HG02840 (cell line): Measurements from ENCODE around the gene MACROH2A1.
A peak's percentile ranks its signal among the peaks of the same experiment; 100 is the strongest.

Source experiments
- ATAC-seq: cut with Tn5 transposase; IDR thresholded peaks from one replicate; pipeline ENCODE4 v1.9.1; 2021; ENCODE audit warnings: mild to moderate bottlenecking, moderate library complexity, moderate number of reproducible peaks; ENCODE audit not compliant: unreplicated experiment, low FRiP score

The MACROH2A1 gene

DNA sequence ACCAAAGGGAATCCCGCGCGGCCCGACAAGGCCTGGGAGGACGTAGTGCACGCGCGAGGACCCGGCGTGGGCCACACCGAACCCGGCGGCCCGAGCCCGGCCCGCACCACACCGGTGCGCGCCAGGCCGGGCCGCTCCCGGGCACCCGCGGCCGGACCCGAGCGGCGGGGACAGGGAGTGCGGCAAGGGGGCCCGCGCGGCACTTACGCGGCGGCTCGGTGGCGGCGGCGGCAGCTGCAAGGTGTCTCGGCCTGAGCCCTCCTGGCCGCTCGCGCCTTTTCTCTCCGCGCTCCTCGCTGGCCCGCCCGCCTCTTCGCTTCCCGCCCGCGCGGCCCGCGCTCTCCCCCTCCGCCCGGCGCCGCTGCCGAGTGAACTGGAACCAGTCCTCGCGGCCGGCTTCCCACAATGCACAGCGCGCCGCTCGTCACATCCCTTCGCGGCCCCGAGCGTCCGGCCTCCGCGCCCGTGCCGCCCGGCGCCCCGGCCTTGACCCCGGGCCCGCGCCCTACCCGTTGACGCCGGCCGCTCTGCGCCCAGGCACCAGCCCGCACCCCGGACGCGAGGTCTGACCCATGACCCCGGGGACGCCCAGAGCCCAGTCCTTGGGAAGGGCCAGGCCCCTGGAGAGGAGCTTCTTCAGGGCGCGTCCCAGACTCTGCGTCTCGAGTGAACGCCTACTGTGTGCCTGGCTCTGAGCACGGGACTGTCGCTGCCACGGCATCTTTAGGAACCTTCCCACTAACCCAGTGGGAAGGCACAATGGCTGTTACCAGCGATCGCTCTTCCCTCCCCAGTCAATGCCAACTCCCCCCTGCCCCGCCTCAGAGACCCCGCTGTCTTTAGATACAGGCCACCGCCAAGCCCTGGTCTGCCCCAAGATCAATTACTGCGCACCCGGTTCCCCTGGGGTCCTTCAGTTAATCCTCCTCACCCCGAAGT is at the start of gene MACROH2A1:
Gene MACROH2A1, minus strand, starts transcription at position 377 of the 939 bp plus-strand sequence. CDS start 10,138 bp downstream, outside the sequence.
- ATAC-seq: peak; percentile 84

DNA sequence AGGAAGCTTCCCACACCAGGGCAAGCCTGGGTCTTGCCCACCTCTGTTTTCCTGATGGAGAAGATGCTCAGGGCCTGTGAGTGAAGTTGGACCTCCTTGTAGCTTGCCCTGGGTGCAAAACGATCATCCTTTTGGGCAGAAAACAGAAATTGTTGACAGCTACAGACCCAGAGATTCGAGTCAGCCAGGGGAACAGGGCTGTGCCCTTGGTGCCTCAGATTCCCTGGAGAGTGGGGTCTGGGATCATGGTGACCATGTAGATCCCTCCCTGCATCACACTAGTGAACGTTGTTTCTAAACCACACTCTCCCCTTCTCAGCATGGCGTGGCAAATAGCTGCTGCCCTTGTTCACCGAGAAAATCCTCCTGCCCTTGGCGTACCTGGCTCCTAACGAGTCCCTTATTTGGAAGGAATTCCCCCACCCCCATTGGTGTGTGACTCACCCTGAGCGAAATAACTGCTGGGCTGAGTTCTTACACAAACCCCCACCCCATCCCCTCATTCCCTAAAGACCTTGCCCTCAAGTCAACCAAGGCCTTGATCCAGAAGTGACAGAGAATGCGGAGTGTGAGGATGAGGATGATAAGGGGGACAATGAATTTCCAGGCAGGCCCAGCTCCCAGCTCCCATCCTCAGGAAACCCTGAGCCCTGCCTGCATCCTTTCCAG is 49.2 kb upstream of the MACROH2A1 start:
- ATAC-seq: no peak

DNA sequence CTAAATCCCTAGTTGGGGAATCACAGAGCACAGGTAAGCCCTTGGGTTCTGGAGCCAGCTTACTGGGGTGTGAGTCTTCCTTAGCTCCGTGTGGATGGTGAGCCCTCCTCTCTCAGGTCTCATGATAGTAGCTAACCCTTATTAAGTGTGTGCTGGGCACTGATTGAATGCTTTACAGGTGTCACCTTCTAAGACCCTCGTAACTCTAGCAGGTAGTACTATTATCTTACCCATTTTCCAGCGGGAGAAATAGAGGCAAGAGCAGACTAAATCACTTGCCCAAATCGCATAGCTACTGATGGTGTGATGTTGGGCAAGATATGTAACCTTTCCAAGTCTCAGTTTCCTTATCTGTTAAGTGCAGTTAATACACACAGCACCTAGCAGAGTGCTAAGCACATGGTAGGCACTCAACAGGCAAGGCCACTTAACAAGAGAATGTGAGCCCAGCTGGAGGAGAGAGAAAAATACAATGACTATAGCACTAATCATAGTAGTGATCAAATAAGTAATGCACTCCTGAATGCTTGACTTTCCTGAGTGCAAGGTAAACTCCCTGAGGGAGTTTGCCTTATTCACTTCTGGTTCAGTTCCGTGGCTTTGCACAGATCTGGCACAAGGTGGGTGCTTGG is 48.4 kb upstream of the MACROH2A1 start, which contains the start of gene DCANP1:
Gene DCANP1, minus strand, starts transcription at position 51 of the 632 bp plus-strand sequence. CDS start 240 bp downstream, outside the sequence.
- ATAC-seq: no peak

DNA sequence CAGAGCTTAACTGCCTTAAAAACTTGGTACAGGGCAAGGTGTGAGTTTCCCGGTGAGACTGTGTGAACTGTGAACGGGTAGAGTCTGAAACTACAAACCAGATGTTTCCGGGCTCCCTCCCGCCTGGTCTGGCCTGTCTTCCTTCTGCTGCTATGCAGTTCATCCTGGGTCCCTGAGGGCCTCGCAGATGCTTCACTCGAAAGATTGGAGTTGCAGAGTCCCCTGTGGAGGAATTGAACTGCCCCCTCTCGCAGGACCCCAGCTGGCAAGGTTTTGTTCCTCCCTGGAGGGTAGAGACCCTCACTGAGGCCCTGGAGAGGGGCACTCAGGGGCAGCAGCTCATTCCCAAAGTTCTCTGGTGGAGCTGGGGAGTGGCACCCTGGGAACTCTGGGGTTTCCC is 47.6 kb upstream of the MACROH2A1 start:
- ATAC-seq: no peak

DNA sequence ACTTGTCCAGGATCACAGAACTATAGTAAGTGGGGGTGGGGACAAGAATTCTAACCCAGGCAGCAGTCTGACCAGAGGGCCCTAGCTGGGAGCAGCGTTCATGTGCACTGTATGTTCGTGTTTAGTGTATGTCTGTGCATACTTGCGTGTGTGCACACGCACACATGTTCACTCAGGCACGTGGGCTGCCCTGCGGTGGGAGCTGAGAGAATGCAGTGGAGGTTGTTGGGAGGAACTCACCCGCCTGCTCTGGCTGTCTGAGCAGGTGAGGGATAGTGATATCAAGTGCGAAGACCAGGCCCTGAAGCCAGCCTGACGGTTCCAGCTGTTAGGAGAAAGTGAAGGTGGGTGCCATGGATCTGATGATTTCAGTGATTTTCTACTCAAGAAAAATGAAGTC is 47.2 kb upstream of the MACROH2A1 start:
- ATAC-seq: no peak

DNA sequence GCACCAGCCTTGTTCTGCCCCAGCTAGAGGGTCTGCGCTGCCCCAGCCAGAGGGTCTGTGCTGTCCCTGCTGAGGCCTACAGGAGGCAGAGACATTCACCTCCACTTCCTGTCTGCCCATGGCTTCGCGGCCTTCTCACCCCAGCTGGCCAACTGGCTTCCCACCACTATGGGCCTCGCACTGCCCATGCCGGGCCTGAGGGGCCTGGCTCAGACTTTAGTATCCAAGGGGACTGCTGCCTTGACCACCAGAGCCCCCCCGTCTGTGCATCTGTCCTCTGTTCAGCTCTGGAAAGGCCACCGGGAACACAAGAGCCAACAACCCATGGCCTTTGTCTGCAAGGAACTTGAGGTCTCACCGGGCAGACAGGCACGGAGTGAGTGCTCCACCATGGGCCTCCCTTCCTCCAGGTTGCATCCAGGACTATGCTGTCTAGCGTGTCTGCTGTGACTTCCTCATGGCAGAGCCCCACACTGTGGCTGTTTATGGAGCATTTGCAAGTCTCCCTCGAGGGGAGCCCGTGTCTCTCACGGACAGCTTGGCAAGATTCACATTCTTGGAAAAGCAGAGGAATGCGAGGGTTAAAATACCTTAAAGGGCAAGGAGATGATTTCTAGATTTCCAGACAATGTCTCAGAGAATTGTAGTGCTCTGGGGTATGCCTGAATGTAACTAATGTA is 46.4 kb upstream of the MACROH2A1 start:
- no peak for ATAC-seq

DNA sequence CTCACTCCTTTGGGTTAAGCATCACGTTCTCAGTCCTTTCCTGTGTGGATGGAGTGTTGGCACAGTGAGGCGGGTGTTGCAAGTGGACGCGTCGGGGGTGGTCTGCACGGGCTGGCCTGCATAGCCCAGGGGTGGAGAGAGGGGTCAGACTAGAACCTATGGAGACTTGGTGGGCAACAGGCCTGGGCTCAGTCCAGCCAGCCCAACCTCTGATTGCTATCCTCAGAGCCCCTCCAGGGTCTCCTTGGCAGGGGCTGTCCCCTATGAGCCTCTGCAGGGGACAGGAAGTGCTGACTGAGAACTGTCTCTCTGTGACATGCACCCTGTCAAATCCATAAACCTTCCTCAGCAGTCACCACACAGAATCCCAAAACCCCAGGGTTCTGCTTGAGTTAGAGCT is 45.9 kb upstream of the MACROH2A1 start:
- no peak for ATAC-seq

DNA sequence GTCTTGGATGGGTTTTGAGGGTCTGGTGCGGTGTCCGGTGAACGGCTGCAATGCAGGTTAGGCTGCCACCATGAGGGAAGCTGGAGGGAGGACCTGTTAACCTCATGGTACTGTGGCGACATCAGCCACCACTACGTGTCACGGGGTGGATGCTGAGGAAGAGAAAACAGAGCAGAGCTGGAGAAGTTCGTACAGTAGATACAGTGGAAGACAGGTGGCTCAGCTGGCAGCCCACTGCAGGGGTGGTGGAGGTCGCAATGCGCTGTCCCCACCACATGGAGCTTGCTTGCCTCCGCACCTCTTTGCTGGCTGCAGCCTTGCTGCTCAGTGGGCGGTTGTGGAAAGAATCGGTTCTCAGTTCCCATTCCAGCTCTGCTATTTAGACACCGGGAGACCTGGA is 45.3 kb upstream of the MACROH2A1 start:
- ATAC-seq: no peak

DNA sequence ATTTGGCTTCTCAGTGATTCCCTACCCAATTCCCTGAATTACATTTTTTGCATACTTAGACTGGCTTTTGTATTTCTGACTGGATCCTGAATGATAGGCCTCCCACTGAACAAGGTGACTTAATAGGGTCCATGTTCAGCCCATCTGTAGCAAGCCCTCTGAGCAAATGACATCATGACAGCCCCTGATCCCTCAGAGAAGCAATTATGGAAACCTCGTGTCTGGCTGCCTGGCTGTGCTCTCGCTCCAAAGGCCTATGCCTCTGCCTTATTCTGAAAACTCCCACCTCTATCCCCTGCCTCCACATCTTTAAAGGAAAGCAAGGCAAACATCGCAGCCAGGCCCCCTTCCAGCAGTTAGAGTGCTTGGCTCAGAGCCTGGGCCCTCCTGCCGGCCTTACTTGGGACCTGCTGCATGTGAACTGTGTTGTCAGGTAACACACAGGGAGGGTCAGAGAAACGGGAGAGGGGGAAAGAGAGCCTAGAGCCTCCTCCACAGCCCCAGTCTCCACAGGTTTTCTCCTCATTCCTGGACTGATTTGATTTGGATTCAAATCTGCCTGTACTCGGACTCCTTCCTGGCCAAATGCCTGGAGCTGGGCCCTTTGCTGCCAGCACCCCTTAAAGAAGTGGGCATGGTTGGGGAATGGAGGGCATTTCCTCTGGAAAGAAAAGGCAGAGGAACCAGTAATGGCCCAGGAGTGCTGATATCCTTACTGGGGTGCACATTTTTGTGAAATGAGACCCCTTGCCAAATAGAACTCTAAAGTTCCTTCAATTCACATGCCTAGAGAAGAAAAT is 44.3 kb upstream of the MACROH2A1 start:
- no peak for ATAC-seq

DNA sequence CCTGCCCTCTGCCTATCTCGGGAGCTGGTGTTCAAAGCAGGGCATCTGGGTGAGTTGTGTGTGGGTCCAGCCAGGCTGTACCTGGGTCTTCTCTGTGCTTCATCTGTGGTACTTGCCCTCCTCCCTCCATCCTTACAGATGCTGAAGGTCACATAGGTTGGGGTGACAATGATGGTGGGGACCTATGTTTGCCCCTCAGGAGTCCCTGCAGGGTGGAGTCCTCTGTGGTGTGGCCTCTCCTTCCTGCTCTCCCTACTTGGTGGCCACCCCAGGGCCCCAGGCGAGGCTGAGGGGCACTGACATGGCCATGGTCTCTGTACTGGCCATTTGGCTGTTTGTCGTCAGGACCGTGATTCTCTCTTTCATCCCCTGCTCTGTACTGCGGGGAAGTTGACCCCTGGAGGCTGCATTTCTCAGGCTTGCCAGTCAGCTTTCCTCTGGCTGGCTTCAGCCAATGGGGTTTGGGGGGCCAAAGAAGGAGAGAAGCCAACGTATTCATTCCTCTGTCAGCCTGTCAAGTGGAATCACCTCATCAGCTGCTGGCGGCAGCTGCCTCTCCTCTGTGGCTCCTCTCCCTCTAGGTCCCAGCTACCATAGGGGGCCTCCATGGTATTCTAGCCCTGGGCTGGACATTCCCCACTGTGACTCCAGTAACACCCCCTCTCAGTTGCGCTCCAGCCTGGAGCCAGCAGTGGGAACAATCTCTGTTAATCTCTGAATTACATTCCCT is 43.6 kb upstream of the MACROH2A1 start:
- no peak for ATAC-seq

DNA sequence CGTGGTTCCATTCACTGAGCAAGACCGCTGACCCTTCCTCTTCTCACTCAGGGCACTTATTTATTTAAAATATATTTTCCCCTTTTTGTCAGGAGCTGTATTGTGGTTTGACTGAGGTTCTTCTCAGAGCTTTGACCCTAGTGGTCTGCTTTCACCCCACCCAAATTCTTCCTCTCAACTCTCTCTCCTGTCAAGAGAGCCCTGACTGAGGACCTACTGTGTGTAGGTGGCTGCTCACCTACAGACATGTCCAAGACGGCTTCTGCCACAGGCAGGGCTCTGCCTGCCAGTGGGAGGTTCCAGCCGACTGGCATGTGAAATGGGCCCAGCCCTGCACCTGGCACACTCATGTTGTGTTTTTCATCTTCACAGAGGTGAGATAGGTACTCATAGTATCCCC is 42.9 kb upstream of the MACROH2A1 start:
- no peak for ATAC-seq

DNA sequence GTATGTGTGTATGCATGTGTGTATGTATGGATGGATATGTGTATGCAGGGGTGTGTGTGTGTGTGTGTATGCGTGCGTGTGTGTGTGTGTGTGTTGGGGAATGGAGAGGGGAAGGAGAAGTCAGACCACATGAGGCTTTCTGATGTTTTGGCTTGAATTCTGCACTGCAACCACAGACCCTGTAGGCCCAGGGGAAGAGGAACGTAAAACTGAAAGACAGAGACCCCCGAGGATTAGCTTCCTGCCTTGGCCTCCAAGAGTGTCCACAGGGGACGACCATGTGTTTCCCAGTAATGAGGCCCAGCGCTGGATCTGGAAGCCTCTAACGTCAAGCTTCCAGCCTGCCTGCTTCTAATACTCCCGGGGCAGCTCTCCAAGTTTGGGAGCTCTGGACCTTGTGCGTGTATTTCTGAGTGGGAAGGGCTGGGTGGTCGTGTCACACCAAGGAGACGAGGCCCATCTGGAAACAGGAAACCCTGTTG is 42.4 kb upstream of the MACROH2A1 start:
- ATAC-seq: no peak

DNA sequence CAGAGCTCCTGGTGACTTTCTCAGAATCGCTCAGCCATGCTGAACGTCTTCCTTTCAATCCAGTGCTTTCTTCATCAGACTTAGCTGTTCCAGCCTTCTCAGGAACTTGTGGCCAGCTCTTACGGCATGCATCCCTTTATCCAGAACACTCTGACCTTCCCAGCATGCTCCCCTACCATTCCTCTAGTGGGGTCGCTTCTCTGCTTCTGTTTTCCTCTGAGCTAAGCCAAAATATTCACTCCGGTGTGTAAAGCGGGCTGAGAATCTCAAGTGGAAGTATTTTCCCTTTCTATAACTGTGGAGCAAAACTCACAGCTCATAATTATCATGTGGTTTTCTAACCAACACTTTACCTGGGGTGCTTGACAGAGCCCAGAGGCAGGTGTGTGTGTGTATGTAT is 41.9 kb upstream of the MACROH2A1 start:
- ATAC-seq: no peak

DNA sequence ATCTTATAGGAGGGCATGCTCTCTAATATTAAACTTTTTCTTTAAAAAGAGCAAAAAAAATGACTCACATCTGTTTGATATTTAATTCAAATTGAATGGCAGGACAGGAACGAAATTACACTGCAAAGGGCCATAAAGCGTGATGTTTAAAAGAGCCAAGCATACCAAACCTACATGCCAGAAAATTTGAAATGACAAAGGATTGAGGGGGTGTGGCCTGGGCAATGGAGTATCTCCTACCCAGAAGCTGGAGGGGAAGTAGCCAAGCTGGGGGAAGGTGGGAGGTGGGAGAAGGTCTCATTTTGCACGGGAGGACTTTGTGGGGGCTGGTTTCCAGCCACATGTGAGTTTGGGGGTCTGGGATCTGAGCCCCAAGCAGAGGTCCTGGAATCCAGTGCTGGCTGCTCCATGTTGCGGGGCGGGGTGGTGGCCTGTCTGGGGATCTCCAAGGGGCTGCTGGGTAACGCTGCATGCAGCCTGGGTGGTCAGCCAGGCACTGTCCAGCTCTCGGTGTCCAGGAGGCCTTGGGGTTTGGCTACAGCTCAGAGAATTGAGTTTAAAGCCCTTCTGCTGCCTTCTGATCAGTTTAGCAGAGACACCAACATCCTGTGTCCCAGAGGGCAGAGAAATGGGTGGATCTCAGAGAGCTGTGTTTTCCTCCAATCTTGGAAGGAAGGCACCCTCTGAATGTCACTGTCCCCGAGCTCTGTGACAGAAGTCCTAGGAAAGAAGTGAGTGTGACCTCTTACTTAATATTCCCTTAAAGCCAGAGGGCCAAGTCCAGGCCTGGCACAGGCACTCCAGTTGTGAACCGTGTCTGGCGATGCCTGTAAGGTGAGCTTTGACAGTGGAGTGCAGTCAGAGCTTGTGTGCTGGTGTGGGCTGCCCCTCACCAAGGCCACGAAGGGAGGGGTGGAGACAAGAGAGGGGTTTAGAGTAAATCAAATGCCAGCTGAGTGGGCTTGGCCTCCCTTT is 40.5 kb upstream of the MACROH2A1 start:
- no peak for ATAC-seq

DNA sequence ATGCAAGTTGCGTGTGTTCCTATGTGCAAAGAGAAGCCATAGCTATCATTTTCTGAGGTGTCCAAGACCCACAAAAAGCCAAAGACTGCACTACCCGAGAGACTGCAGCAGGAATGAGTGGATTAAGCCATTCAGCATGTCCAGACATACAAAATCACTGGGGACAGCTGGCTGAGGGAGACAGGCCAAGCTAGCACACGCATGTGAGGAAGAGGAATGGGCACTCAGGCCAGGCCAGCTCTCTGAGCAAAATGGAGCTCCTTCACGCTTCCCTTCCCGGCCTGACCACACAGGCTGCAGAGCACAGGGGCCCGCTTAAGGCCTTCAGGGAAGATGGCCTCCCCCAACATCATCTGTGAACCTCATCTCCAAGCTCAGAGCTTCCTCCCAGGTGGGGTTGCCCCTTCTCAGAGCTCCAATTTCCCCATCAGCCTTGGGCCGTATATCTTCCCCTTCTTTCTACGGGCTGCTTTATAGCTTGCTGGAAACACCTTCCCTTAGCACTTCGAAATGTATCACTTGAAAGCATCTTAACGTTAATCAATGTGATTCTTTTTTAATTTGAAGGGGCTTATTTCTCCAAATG is 39.7 kb upstream of the MACROH2A1 start:
- ATAC-seq: no peak

DNA sequence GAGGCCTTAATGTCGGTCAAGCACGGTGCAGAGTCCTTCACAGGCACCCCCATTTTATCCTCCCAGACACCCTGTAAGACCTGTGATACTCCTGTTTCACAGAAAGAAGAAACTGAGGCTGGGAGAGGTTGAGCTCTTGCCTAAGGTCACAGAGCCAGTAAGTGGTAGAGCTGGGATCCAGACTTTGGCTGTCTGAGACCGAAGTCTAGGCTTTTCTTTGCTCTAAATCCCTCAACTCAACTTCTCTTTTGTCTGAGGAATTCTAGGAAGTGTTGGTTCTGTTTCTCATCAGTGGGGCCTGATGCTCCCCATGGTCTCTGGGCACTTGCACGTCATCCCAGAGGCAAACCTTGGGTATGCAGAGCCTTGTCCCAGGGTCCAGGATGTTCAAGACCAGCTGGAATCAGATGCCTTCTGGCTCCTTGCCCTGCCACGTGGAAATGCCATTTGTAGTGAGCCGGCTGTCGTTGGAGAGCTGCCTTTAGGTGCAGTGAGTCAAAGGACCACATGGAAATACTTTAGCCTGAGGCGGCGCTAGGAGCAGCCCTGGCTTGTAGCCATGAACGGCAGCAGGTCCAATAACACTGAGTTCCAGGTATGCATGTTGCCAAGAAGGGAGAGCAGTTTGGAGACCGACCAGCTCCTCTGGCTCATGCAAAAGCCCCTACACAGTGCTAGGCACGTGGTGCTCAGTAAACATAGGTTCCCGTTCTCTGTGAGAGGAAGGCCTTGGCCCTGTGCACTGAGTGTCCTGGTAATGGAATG is 38.9 kb upstream of the MACROH2A1 start:
- ATAC-seq: no peak

DNA sequence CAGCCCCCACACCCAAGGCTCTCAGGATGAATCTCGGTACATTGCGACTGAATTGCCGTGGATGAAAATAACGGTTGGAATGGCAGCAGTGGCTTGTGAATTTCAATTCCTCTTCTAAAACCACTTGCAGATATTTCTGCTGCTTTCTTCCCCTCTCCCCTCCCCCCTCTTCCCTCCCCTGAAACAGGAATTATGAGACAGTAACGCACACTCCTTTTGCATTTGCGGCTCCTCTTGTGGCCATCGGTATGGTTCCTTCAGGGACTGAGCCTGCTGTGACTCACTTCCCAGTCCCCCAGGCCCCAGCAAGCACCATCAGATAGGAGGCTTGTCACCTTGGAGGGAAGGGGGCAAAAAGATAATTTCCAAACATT is 38.4 kb upstream of the MACROH2A1 start:
- ATAC-seq: no peak
